CD8-positive, alpha-beta memory T cell (primary cell): Measurements from ENCODE around the gene NUP214. TPM values are rescaled to one million over a fixed set of nuclear protein-coding genes. Genes with fewer than 3 reads are reported as not detected.

ENCODE experiments used
- polyA plus RNA-seq: library from polyadenylated mRNA; unstranded; fragments of 300-500 nt; fragmentation: Illumina TruSeq; gene quantifications from one replicate; pipeline ENCODE4 v1.2.3, GENCODE V29; 2021
- total RNA-seq, 2 experiments: library from RNA; stranded (reverse); gene quantifications; one replicate each; pipeline ENCODE4 v1.2.3, GENCODE V29; 2021

The NUP214 gene
- total and polyA plus RNA-seq, 3 experiments from 2014 or later, result 21.3 to 69.5 (median 69.2) TPM

Other genes starting within 250 kb of the NUP214 start
- gene QRFP, start 228.8 kb upstream of the NUP214 start, total RNA-seq, result not detected
- gene QRFP, start 228.8 kb upstream of the NUP214 start, polyA plus RNA-seq, result not detected
- gene FIBCD1, start 186.3 kb upstream of the NUP214 start, total RNA-seq, result not detected
- gene FIBCD1, start 186.3 kb upstream of the NUP214 start, polyA plus RNA-seq, result not detected
- gene LAMC3, start 116.4 kb upstream of the NUP214 start, total RNA-seq, result under 1 TPM; 0.04 to 0.07 TPM
- gene LAMC3, start 116.4 kb upstream of the NUP214 start, polyA plus RNA-seq, result not detected
- under 1 TPM; 0.27 to 0.48 TPM for gene AIF1L, start 29.1 kb upstream of the NUP214 start, total RNA-seq
- not detected for gene AIF1L, start 29.1 kb upstream of the NUP214 start, polyA plus RNA-seq
- 10 to 100 TPM; 43.6 to 44.4 TPM for gene FAM78A, start 150.9 kb downstream of the NUP214 start, total RNA-seq
- 27.6 TPM for gene FAM78A, start 150.9 kb downstream of the NUP214 start, polyA plus RNA-seq
- gene PLPP7, start 164.1 kb downstream of the NUP214 start, total RNA-seq, result not detected
- not detected for gene PLPP7, start 164.1 kb downstream of the NUP214 start, polyA plus RNA-seq